ENCODE results near the gene SERPINE2.

DNA sequence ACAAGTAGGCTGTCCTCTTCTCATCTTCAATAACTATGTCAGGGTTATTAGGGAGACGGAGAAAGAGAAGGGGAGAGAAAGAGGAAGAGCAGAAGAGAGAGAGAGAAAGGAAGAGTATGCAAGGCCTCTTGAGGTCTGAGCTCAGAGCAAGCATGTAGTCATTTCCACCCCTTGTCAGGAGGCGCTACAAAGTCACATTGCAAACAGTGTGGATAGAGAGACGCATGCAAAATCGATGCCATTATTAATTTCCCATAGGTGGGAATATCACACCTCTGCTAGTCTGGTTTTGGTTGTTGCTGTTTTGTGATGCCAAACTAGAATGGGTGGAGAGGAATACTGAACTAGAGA is 24.2 kb upstream of the SERPINE2 start:
- TF ChIP-seq, protein P1, sequence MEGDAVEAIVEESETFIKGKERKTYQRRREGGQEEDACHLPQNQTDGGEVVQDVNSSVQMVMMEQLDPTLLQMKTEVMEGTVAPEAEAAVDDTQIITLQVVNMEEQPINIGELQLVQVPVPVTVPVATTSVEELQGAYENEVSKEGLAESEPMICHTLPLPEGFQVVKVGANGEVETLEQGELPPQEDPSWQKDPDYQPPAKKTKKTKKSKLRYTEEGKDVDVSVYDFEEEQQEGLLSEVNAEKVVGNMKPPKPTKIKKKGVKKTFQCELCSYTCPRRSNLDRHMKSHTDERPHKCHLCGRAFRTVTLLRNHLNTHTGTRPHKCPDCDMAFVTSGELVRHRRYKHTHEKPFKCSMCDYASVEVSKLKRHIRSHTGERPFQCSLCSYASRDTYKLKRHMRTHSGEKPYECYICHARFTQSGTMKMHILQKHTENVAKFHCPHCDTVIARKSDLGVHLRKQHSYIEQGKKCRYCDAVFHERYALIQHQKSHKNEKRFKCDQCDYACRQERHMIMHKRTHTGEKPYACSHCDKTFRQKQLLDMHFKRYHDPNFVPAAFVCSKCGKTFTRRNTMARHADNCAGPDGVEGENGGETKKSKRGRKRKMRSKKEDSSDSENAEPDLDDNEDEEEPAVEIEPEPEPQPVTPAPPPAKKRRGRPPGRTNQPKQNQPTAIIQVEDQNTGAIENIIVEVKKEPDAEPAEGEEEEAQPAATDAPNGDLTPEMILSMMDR (IDR thresholded peaks at IDR 0.05; ENCODE audit: low read length): no peak
- TF ChIP-seq EZH2 (IDR thresholded peaks at IDR 0.05; ENCODE audit: borderline replicate concordance, low read length): no peak

All from OCI-LY1 (cell line).